Measurements from ENCODE around the gene GPR179. TPM values are rescaled to one million over a fixed set of nuclear protein-coding genes. Genes with fewer than 3 reads are reported as not detected.
A peak's percentile ranks its signal among the peaks of the same experiment; 100 is the strongest.

Gene GPR179
- polyA plus RNA-seq, 1 donor from 2014 or later, result not detected

DNA sequence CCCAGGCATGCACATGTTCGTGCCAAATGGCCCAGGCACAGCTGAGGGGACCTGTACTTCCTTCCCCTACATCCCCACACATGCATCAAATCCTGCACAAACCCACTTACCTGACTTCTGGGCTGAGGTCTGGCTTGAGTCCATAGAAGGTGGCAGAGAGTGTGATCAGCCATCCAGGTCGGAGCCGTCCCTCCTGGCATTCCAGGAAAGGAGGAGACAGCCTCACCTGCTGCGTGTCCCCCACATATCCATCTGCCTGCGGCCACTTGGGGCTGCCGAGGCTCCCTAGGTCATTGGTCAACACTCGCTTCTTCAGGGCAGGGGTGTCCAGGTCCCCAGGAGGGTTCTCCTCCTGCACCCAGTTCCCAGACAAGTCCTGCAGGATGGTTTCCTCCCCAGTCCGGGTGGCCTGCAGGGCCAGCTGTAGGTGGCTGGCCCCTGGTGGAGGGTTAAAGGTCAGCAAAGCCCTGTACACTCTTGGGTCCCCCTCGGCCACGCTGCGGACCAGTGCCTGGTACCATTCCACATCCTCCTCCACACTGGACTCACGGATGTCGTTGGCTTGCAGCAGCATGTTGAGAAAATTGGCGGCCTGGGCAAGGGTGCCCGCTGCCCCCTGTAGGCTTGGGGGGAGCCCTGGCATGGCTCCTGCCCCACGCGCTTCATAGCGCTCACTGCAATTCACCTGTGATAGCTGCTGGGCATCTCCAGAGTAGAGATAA is 709 bp downstream of the GPR179 start:
- Histone ChIP-seq H3K9me3 (ENCODE audit: low read length) (no peaks in the 10 kb centered on the region), H3K4me2 (ENCODE audit: low read length) (no peak overlapping the region)
- TF ChIP-seq TAF1 (IDR thresholded peaks at IDR 0.05; ENCODE audit: low read depth) (no peak), POLR2AphosphoS5 (IDR thresholded peaks at IDR 0.05) (no peak), RAD21 (conservative IDR thresholded peaks at IDR 0.05) (no peak), EZH2 (IDR thresholded peaks at IDR 0.05; ENCODE audit: borderline replicate concordance, insufficient read depth, low read length, poor library complexity, severe bottlenecking) (no peak), EP300 (conservative IDR thresholded peaks at IDR 0.05; ENCODE audit: poor library complexity, severe bottlenecking) (no peak), MXI1 (conservative IDR thresholded peaks at IDR 0.05; ENCODE audit: poor library complexity, severe bottlenecking) (no peak), SMC3 (conservative IDR thresholded peaks at IDR 0.05; ENCODE audit: poor library complexity) (no peak)
- TF ChIP-seq, protein P1, sequence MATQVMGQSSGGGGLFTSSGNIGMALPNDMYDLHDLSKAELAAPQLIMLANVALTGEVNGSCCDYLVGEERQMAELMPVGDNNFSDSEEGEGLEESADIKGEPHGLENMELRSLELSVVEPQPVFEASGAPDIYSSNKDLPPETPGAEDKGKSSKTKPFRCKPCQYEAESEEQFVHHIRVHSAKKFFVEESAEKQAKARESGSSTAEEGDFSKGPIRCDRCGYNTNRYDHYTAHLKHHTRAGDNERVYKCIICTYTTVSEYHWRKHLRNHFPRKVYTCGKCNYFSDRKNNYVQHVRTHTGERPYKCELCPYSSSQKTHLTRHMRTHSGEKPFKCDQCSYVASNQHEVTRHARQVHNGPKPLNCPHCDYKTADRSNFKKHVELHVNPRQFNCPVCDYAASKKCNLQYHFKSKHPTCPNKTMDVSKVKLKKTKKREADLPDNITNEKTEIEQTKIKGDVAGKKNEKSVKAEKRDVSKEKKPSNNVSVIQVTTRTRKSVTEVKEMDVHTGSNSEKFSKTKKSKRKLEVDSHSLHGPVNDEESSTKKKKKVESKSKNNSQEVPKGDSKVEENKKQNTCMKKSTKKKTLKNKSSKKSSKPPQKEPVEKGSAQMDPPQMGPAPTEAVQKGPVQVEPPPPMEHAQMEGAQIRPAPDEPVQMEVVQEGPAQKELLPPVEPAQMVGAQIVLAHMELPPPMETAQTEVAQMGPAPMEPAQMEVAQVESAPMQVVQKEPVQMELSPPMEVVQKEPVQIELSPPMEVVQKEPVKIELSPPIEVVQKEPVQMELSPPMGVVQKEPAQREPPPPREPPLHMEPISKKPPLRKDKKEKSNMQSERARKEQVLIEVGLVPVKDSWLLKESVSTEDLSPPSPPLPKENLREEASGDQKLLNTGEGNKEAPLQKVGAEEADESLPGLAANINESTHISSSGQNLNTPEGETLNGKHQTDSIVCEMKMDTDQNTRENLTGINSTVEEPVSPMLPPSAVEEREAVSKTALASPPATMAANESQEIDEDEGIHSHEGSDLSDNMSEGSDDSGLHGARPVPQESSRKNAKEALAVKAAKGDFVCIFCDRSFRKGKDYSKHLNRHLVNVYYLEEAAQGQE (IDR thresholded peaks at IDR 0.05; ENCODE audit: borderline replicate concordance), result no peak
- TF ChIP-seq, protein P2, sequence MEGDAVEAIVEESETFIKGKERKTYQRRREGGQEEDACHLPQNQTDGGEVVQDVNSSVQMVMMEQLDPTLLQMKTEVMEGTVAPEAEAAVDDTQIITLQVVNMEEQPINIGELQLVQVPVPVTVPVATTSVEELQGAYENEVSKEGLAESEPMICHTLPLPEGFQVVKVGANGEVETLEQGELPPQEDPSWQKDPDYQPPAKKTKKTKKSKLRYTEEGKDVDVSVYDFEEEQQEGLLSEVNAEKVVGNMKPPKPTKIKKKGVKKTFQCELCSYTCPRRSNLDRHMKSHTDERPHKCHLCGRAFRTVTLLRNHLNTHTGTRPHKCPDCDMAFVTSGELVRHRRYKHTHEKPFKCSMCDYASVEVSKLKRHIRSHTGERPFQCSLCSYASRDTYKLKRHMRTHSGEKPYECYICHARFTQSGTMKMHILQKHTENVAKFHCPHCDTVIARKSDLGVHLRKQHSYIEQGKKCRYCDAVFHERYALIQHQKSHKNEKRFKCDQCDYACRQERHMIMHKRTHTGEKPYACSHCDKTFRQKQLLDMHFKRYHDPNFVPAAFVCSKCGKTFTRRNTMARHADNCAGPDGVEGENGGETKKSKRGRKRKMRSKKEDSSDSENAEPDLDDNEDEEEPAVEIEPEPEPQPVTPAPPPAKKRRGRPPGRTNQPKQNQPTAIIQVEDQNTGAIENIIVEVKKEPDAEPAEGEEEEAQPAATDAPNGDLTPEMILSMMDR (IDR thresholded peaks at IDR 0.05; ENCODE audit: poor library complexity, severe bottlenecking), result no peak

DNA sequence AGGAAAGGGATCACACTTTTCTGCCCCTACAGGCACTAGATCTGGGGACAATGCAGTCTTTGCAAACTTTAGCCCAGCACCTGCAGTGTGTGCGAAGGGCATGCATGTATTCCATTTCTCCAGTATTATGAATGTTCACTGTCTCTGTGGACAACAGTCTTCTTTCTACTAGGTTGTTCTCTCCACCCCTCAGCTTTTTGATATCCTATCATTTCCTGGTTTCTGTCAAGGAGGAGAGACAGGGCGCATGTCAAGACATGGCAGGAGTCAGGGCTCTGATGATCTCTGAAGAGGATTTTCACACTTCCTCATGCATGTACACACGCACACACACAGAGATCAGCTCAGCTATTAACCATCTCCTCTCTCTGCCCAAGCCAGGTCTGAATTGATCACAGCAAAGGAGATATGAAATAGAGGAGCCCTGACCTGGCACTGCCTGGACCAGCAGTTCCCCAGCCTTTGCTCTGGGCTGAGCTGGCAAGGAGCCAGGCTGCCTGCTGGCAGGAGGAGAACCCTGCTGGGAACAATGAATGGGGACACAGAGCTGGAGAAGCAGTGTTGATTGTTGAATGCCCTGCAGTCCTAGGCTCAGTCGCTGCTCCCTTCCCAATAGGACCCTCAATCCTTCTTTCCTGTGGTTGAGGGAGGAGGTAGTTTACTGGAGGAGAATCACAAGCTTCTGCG is 2.6 kb downstream of the GPR179 start:
- H3K9me3 ChIP-seq (ENCODE audit: low read length), result no peaks in the 10 kb centered on the region
- peak overlapping the region; percentile 14 for H3K27ac ChIP-seq (ENCODE audit: low read length)
- no peaks in the 10 kb centered on the region for H4K20me1 ChIP-seq (ENCODE audit: insufficient read depth)
- H3K27me3 ChIP-seq (ENCODE audit: insufficient read depth, low read depth, low read length), result no peaks in the 10 kb centered on the region
- peak overlapping the region; percentile 32 for H3K9ac ChIP-seq (ENCODE audit: low read length)
- TF ChIP-seq EP300 (conservative IDR thresholded peaks at IDR 0.05; ENCODE audit: poor library complexity, severe bottlenecking) (peak; percentile 32), RAD21 (conservative IDR thresholded peaks at IDR 0.05) (no peak)
- H3K4me3 ChIP-seq (ENCODE audit: low read length), result no peak overlapping the region
- H3K9me2 ChIP-seq (ENCODE audit: insufficient read depth, low read length), result no peaks in the 10 kb centered on the region
- no peaks in the 10 kb centered on the region for H3F3A ChIP-seq (ENCODE audit: insufficient read depth, low read length, poor library complexity, severe bottlenecking)
- H3K79me2 ChIP-seq (replicated peaks; ENCODE audit: insufficient read depth, low read length), result no peaks in the 10 kb centered on the region
- no peaks in the 10 kb centered on the region for H3K36me3 ChIP-seq (ENCODE audit: insufficient read depth, low read length)
- H2AFZ ChIP-seq (ENCODE audit: low read depth, low read length), result no peak overlapping the region
- H3K4me2 ChIP-seq (ENCODE audit: low read length), result no peak overlapping the region

More for the DNA sequence above, 709 bp downstream of the GPR179 start:
- Histone ChIP-seq H3K9ac (ENCODE audit: low read length) (no peak overlapping the region), H3K4me3 (ENCODE audit: low read length) (no peak overlapping the region), H2AFZ (ENCODE audit: low read depth, low read length) (no peak overlapping the region), H3K36me3 (ENCODE audit: insufficient read depth, low read length) (no peaks in the 10 kb centered on the region), H3K9me2 (ENCODE audit: insufficient read depth, low read length) (no peaks in the 10 kb centered on the region), H4K20me1 (ENCODE audit: insufficient read depth) (no peaks in the 10 kb centered on the region), H3F3A (ENCODE audit: insufficient read depth, low read length, poor library complexity, severe bottlenecking) (no peaks in the 10 kb centered on the region), H3K27me3 (ENCODE audit: insufficient read depth, low read depth, low read length) (no peaks in the 10 kb centered on the region), H3K79me2 (replicated peaks; ENCODE audit: insufficient read depth, low read length) (no peaks in the 10 kb centered on the region), H3K27ac (ENCODE audit: low read length) (no peak overlapping the region)
